Upper lobe of left lung (tissue), 4 donors: ENCODE measurements around the gene IGFN1.

ENCODE experiments used
- POLR2A ChIP-seq, 4 donors: fragments of 450-650 bp; IDR thresholded peaks; one replicate each; pipeline ENCODE4 v1.5.1; 2016 to 2017; ENCODE audit warnings: antibody characterized with exemption in 4 of 4, mild to moderate bottlenecking in 2 of 4
- POLR2AphosphoS5 ChIP-seq, 2 donors: sonication (generic); formaldehyde crosslinking; IDR thresholded peaks; one replicate each; pipeline ENCODE4 v1.5.1; 2017; ENCODE audit warnings: antibody characterized with exemption in 2 of 2
- TF ChIP-seq, protein P1 (sequence below), 6 experiments: fragments of 450-650 bp in 4 of 6; fragments of 200-600 bp in 2 of 6; sonication (generic) in 2 of 6; IDR thresholded peaks; one replicate each; pipeline ENCODE4 v1.5.1; 2016 to 2019; ENCODE audit warnings: antibody characterized with exemption in 6 of 6

DNA sequence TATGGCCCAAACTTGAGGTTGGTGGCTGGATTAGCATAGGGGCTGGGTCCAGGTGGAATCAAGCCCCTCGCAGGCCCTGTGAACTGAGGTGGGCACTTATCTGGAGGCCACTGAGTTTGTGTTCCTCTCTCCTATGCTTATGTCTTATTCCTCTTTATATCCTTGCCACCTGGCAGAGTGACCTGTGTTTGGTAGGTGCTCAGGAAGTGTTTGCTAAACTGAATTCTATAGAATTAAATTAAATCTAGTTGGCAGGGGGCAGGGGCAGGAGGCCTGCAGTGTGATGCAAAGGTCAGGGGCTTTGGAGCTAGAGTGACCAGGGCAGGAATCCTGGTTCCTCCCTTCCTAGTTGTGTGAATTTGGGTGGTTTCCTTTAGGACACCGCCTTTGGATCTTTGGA, 35.3 kb upstream of the IGFN1 start:
- TF ChIP-seq, protein P1, sequence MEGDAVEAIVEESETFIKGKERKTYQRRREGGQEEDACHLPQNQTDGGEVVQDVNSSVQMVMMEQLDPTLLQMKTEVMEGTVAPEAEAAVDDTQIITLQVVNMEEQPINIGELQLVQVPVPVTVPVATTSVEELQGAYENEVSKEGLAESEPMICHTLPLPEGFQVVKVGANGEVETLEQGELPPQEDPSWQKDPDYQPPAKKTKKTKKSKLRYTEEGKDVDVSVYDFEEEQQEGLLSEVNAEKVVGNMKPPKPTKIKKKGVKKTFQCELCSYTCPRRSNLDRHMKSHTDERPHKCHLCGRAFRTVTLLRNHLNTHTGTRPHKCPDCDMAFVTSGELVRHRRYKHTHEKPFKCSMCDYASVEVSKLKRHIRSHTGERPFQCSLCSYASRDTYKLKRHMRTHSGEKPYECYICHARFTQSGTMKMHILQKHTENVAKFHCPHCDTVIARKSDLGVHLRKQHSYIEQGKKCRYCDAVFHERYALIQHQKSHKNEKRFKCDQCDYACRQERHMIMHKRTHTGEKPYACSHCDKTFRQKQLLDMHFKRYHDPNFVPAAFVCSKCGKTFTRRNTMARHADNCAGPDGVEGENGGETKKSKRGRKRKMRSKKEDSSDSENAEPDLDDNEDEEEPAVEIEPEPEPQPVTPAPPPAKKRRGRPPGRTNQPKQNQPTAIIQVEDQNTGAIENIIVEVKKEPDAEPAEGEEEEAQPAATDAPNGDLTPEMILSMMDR (IDR thresholded peaks at IDR 0.05), result no peak
- no peak for TF ChIP-seq POLR2A (IDR thresholded peaks at IDR 0.05)
- no peak for TF ChIP-seq POLR2AphosphoS5 (IDR thresholded peaks at IDR 0.05)
